Measurements from ENCODE around the gene KIF13A.
"Not testable (repeated sequence)": the region's sequence is repeated elsewhere in the genome, so short reads cannot be mapped to it uniquely, and the experiment has no call there.

KIF13A gene

DNA sequence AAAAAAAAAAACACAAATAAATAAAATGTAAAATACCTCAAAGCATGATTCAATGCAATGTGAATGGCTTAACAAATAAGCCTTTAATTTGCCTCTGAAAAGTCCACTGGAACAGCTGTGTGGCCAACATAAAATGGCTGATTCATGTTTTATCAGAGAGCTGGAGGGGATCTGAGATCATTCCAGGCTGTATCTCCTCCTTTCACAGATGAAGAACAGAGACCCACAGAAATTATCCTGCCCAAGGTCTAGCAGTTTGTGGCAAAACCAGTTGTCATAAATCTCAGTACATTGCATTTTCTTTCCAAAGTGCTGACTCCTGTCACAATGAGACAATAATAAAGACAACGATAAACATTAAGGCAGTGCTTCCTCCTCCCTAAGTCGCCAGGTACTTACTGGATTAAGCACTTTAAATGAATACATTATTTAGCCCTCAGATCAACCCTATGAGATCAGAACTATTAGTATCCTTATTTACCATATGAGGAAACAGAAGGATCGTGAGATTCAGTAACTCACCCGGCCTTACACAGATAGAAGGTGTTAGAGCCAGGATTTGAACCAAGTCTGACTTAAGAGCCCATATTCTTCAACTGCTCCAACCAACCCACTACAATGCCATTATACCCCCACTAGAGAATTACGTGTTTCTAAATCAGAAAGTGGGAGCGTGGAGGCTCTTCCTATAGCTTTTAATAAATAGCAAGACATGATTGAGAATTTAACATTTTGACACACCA, 118.3 kb downstream of the KIF13A start:
- no peaks in the 10 kb centered on the region for H3K36me3 ChIP-seq (ENCODE audit: control insufficient read depth, insufficient read depth, low read length)
- H3K4me3 ChIP-seq (ENCODE audit: low read depth, low read length): no peak overlapping the region
- H3K9ac ChIP-seq (ENCODE audit: low read length): no peak overlapping the region
- H3K27ac ChIP-seq (ENCODE audit: low read depth, low read length): no peak overlapping the region
- no peaks in the 10 kb centered on the region for H3K4me1 ChIP-seq (ENCODE audit: control insufficient read depth, insufficient read depth, low read length)
- H3K9me3 ChIP-seq (ENCODE audit: control insufficient read depth, insufficient read depth, low read depth, low read length): no peaks in the 10 kb centered on the region
- H3K27me3 ChIP-seq (ENCODE audit: control insufficient read depth, insufficient read depth, low read length): no peaks in the 10 kb centered on the region

DNA sequence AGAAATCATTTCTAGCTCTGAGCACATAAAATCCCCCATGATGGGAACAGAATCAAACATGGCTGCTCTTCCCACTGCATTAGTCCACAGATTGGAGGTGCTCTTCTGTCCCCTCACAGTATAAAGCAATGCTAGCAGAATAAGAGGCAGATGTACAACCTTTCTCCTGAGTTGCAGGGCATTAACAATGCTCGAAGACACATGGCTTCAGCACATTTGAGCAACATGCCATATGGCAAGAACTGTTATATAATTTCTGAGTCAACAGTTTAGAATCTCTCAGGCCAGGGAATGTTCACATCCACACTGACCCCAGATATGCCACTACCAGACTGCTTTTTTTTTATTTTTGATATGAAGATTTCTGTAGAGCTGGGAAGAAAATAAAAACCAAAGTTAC, 119.6 kb downstream of the KIF13A start:
- no peaks in the 10 kb centered on the region for H3K4me1 ChIP-seq (ENCODE audit: control insufficient read depth, insufficient read depth, low read length)
- no peak overlapping the region for H3K9ac ChIP-seq (ENCODE audit: low read length)
- H3K27ac ChIP-seq (ENCODE audit: low read depth, low read length): no peak overlapping the region
- no peak overlapping the region for H3K4me3 ChIP-seq (ENCODE audit: low read depth, low read length)
- H3K36me3 ChIP-seq (ENCODE audit: control insufficient read depth, insufficient read depth, low read length): no peaks in the 10 kb centered on the region
- no peaks in the 10 kb centered on the region for H3K9me3 ChIP-seq (ENCODE audit: control insufficient read depth, insufficient read depth, low read depth, low read length)
- H3K27me3 ChIP-seq (ENCODE audit: control insufficient read depth, insufficient read depth, low read length): no peaks in the 10 kb centered on the region

DNA sequence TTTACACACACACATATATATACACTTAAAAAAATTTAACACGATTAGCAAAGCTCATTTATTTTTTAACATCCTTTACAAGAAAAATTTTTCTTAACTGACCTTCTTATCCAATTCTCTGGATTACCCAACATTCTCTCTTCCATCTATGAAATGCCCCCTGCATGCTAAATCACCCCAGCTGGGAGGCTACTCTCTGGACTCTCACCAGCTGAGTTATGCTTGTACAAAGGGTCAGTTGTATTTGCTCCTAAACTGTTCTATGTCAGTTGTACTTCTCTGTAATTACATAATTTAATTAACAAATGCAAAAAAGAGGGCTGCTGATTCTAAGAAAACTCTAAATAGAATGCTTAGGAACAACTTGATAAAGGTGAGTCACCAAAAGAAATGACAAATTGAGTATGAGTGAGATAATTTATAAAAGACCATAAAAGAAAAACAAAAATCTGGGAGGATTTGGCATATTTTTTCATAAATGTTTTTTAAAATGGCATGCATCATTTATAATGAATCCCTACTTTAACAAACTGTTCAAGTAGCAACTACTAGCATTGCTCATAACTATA, 120.5 kb downstream of the KIF13A start:
- H3K9me3 ChIP-seq (ENCODE audit: control insufficient read depth, insufficient read depth, low read depth, low read length): no peaks in the 10 kb centered on the region
- no peak overlapping the region for H3K27ac ChIP-seq (ENCODE audit: low read depth, low read length)
- no peaks in the 10 kb centered on the region for H3K27me3 ChIP-seq (ENCODE audit: control insufficient read depth, insufficient read depth, low read length)
- no peaks in the 10 kb centered on the region for H3K36me3 ChIP-seq (ENCODE audit: control insufficient read depth, insufficient read depth, low read length)
- no peaks in the 10 kb centered on the region for H3K4me1 ChIP-seq (ENCODE audit: control insufficient read depth, insufficient read depth, low read length)
- H3K4me3 ChIP-seq (ENCODE audit: low read depth, low read length): no peak overlapping the region
- H3K9ac ChIP-seq (ENCODE audit: low read length): no peak overlapping the region

DNA sequence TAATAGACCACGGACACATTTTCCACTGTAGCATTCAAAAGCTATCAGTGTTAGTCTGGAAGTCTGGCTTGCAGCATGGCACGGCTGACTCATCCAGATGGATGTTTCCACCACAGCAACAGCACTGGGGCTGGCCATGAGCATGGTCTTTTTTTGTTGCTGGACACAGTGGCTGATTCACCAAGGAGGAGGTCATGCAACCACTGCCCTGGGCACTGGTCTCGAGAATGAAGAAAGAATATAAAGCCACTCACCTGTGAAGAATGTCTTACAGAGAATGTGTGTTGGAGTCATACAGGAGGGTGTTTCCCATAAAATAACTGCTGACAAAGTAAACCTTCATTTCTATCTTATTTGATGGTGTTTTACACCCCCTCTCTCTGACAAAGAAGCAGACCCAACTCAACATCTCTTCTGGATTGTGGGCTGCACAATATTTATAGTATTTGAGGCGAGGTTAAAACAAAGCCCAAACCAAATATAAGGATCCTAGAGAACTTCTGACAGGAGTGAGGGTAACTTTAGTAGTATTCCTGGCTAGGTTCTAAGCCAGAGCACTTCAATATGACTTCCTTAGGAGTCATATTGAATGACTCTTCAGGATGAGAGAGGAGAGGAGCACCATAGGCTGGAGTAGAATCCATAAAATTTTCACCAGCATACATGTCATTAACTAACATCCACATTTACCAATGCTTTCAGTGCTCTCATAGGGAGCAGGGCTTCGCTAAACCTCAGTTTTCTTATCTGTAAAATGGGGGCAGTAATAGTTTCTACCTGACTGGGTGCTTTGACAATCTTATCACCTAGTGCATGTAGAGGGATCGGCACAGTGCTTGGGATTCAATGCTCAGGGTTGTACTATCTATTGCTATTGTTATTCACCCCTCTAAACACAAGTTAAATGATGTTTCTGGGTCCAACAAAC, 121.4 kb downstream of the KIF13A start:
- Histone ChIP-seq H3K4me1 (ENCODE audit: control insufficient read depth, insufficient read depth, low read length) (no peaks in the 10 kb centered on the region), H3K27me3 (ENCODE audit: control insufficient read depth, insufficient read depth, low read length) (no peaks in the 10 kb centered on the region), H3K4me3 (ENCODE audit: low read depth, low read length) (no peak overlapping the region), H3K9me3 (ENCODE audit: control insufficient read depth, insufficient read depth, low read depth, low read length) (no peaks in the 10 kb centered on the region), H3K36me3 (ENCODE audit: control insufficient read depth, insufficient read depth, low read length) (no peaks in the 10 kb centered on the region), H3K9ac (ENCODE audit: low read length) (no peak overlapping the region), H3K27ac (ENCODE audit: low read depth, low read length) (no peak overlapping the region)

DNA sequence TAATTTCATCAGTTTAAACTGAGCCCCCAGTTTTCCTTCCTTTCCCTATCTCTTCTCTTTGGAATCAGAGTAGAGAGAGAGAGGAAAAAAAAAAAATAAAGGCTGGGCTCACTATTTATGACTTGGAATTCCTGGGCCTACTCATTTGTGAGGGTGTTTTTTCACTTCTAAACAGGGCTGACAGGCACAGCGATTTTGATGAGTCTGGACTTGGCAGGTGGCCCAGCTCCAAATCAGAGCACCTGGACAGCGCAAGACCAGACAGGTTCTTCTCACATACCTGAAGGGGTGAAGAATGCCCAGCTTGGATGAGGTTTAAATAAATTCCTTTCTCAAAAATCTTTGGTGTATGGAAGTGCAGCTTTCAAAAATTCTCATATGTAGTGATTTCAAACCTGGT, 122.2 kb downstream of the KIF13A start:
- H3K27ac ChIP-seq (ENCODE audit: low read depth, low read length): no peak overlapping the region
- H3K36me3 ChIP-seq (ENCODE audit: control insufficient read depth, insufficient read depth, low read length): no peaks in the 10 kb centered on the region
- no peaks in the 10 kb centered on the region for H3K9me3 ChIP-seq (ENCODE audit: control insufficient read depth, insufficient read depth, low read depth, low read length)
- no peaks in the 10 kb centered on the region for H3K27me3 ChIP-seq (ENCODE audit: control insufficient read depth, insufficient read depth, low read length)
- no peak overlapping the region for H3K9ac ChIP-seq (ENCODE audit: low read length)
- H3K4me3 ChIP-seq (ENCODE audit: low read depth, low read length): no peak overlapping the region
- no peaks in the 10 kb centered on the region for H3K4me1 ChIP-seq (ENCODE audit: control insufficient read depth, insufficient read depth, low read length)

DNA sequence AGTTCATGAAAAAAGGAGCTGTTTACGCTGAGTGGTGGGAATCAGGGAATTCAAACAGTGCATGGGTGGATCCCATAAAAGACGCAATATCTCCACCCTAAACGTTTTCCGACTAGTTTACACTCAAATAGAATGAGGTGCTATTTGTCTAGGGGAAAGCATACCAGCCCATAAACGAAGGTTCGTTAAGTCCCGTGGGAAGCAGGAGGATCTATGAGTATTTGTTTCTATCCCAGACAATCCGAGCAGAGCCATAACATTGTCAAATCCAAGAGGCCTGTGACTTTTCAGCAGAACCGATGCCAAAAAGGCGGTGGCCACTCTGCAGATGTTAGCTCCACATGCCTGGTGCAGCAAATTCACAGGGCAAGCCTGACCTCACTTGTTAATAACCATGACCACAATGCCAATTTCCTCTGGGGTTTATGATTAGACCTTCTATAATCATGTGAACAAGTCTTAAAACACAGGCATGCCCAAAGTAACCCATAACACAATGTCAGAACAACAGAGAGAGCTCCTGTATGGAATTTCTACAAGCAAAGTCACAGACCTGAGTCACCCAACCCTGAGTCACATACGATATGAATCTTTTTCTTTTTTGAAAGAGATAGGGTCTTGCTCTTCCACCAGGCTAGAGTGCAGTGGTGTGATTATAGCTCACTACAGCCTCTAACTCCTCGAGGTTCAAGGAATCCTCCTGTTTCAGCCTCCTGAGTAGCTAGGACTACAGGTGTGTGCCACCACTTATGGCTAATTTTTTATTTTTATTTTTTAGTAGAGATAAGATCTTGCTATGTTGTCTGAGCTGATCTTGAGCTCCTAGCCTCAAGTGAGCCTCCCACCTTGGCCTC, 123.3 kb downstream of the KIF13A start:
- no peaks in the 10 kb centered on the region for H3K4me1 ChIP-seq (ENCODE audit: control insufficient read depth, insufficient read depth, low read length)

DNA sequence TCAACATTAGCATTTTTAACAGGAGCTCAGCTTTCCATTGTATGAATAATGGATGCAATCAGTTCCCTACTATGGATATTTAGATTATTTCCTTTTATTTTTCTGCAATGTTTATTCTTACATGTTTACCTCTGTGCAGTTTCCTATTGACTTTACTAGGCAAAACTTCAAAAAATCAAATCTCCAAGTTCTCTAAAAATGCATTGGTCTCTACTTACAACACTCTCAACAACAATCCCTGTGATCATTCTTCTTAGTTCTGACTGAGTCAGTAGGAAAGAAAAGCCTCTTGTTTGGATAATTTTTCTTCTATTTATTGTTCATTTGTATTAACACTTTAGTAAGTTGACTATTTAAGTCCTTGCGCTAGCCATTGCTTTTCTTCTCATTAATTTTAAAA, 126.1 kb downstream of the KIF13A start:
- Histone ChIP-seq H3K9ac (ENCODE audit: low read length) (no peak overlapping the region), H3K27me3 (ENCODE audit: control insufficient read depth, insufficient read depth, low read length) (no peaks in the 10 kb centered on the region), H3K27ac (ENCODE audit: low read depth, low read length) (no peak overlapping the region), H3K4me1 (ENCODE audit: control insufficient read depth, insufficient read depth, low read length) (no peaks in the 10 kb centered on the region), H3K4me3 (ENCODE audit: low read depth, low read length) (no peak overlapping the region), H3K9me3 (ENCODE audit: control insufficient read depth, insufficient read depth, low read depth, low read length) (no peaks in the 10 kb centered on the region), H3K36me3 (ENCODE audit: control insufficient read depth, insufficient read depth, low read length) (no peaks in the 10 kb centered on the region)

More for the DNA sequence above, 123.3 kb downstream of the KIF13A start:
- Histone ChIP-seq H3K9ac (ENCODE audit: low read length) (no peak overlapping the region), H3K36me3 (ENCODE audit: control insufficient read depth, insufficient read depth, low read length) (no peaks in the 10 kb centered on the region), H3K4me3 (ENCODE audit: low read depth, low read length) (no peak overlapping the region), H3K27me3 (ENCODE audit: control insufficient read depth, insufficient read depth, low read length) (no peaks in the 10 kb centered on the region), H3K27ac (ENCODE audit: low read depth, low read length) (no peak overlapping the region), H3K9me3 (ENCODE audit: control insufficient read depth, insufficient read depth, low read depth, low read length) (no peaks in the 10 kb centered on the region)

DNA sequence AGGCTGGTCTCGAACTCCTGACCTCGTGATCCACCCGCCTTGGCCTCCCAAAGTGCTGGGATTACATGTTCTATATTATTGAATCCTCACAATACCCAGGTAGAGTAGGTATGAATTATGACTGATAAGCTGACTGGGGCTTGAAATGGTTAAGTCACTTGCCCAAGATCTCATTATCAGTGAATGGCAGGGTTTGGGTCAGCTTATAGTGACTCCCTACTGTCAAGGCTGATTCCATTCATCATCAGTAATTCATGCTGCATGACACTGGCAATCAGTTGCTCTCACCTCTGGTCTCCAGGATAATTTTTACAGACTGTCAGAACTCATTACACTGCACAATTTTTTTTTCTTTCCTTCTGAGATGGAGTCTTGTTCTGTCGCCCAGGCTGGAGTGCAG, 127.6 kb downstream of the KIF13A start:
- no peaks in the 10 kb centered on the region for H3K9me3 ChIP-seq (ENCODE audit: control insufficient read depth, insufficient read depth, low read depth, low read length)
- no peaks in the 10 kb centered on the region for H3K4me1 ChIP-seq (ENCODE audit: control insufficient read depth, insufficient read depth, low read length)
- no peak overlapping the region for H3K9ac ChIP-seq (ENCODE audit: low read length)
- no peaks in the 10 kb centered on the region for H3K27me3 ChIP-seq (ENCODE audit: control insufficient read depth, insufficient read depth, low read length)
- H3K36me3 ChIP-seq (ENCODE audit: control insufficient read depth, insufficient read depth, low read length): peaks cover 5% of the 10 kb centered on the region; the same call in 1 of the 2 replicates
- no peak overlapping the region for H3K27ac ChIP-seq (ENCODE audit: low read depth, low read length)
- H3K4me3 ChIP-seq (ENCODE audit: low read depth, low read length): no peak overlapping the region

DNA sequence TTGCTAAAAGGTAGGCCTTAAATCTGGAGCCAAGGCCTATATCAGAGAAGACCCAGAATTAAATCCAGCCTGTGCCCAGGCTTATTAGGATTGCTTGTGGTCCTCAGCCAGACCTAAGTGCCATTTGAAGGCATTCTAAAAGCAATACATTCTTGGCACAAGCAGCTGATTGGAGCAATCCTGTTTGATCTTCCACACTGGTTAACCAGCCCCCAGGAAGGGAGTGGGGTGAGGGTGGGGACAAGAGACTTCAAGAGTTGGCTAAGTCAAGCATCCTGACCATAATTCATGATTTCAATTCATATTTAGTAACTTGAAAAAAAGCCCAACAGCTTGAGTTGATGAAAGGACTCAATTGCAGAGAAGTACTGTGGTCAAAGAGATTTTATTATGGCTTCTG, 128.9 kb downstream of the KIF13A start:
- Histone ChIP-seq H3K27me3 (ENCODE audit: control insufficient read depth, insufficient read depth, low read length) (no peaks in the 10 kb centered on the region), H3K9ac (ENCODE audit: low read length) (no peak overlapping the region), H3K4me3 (ENCODE audit: low read depth, low read length) (no peak overlapping the region), H3K4me1 (ENCODE audit: control insufficient read depth, insufficient read depth, low read length) (no peaks in the 10 kb centered on the region), H3K27ac (ENCODE audit: low read depth, low read length) (no peak overlapping the region), H3K36me3 (ENCODE audit: control insufficient read depth, insufficient read depth, low read length) (peaks cover 5% of the 10 kb centered on the region; the same call in 1 of the 2 replicates), H3K9me3 (ENCODE audit: control insufficient read depth, insufficient read depth, low read depth, low read length) (no peaks in the 10 kb centered on the region)

DNA sequence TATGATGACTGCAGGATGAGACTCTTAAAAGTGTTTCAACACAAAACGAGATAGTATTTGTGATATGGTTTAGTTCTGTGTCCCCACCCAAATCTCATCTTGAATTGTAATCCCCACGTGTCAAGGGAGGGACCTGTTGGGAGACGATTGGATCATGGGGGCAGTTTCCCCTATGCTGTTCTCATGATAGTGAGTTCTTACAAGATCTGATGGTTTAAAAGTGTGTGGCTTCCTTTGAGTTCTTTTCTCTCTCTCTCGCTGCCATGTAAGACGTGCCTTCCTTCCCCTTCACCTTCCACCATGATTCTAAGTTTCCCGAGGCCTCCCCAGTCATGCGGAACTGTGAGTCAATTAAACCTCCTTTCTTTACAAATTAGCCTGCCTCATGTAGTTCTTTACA, 130.2 kb downstream of the KIF13A start:
- not testable (repeated sequence) for H3K27ac ChIP-seq (ENCODE audit: low read depth, low read length); H3K36me3 ChIP-seq (ENCODE audit: control insufficient read depth, insufficient read depth, low read length); H3K9ac ChIP-seq (ENCODE audit: low read length); H3K9me3 ChIP-seq (ENCODE audit: control insufficient read depth, insufficient read depth, low read depth, low read length); H3K4me3 ChIP-seq (ENCODE audit: low read depth, low read length); H3K4me1 ChIP-seq (ENCODE audit: control insufficient read depth, insufficient read depth, low read length); H3K27me3 ChIP-seq (ENCODE audit: control insufficient read depth, insufficient read depth, low read length)
